ENCODE results near the gene MAVS. TPM values are rescaled to one million over a fixed set of nuclear protein-coding genes. Genes with fewer than 3 reads are reported as not detected.

Gene MAVS
- total and polyA plus RNA-seq, 2 donors (not counting 3 experiments of a cell fraction or from before 2014, with no cell fraction given): 18.8 to 40.7 TPM

DNA sequence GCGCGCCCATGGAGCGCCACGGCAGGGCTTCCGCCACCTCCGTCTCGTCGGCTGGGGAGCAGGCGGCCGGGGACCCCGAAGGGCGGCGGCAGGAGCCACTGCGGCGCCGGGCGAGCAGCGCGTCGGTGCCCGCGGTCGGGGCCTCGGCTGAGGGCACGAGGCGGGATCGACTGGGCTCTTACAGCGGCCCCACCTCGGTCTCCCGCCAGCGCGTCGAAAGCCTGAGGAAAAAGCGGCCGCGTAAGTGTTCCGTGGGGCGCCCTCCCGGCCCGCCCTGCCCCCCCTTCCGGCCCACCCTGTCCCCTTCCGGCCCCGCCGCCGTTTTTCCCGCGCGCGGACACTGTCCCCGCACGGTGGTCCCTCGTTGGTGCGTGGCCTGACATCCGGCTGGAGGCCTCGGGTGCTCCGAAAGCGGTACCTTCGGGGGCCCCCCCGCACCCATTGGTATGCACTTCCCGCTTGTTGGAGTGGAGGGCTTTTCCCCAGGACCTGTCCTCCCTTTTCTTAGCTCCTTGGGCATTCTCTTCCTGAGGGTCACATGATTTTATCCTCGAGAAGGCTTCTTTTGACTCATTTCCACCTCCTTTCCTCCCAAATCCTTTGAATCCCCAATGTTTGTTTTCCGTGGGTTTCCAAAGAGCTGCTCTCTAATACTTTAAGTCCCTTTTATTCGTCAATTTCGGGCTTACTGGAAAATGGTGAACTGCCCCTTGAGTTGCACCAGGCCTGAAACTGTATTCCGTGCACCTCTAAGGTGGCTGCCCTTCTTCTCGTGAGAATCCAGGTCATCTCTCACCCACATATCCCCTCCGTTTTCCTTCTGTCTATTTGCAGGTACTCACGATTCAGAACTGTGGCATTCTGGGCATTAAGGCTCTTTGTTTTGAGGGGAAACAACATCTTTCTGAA is 43.1 kb downstream of the MAVS start:
- H3K9me3 ChIP-seq (replicated peaks; ENCODE audit: control insufficient read depth, insufficient read depth, low read length): no peaks in the 10 kb centered on the region
- H2AFZ ChIP-seq (ENCODE audit: low read depth, low read length): no peak overlapping the region
- peaks cover 66% of the 10 kb centered on the region for H3K79me2 ChIP-seq (ENCODE audit: control insufficient read depth, insufficient read depth, low read length)
- no peaks in the 10 kb centered on the region for H3K9me1 ChIP-seq (replicated peaks; ENCODE audit: control insufficient read depth, extremely low read depth, insufficient read depth, low read length)
- TF ChIP-seq FOS (IDR thresholded peaks at IDR 0.05; ENCODE audit: borderline replicate concordance, insufficient read depth, low read length): peak; percentile 34
- TF ChIP-seq, protein P1, sequence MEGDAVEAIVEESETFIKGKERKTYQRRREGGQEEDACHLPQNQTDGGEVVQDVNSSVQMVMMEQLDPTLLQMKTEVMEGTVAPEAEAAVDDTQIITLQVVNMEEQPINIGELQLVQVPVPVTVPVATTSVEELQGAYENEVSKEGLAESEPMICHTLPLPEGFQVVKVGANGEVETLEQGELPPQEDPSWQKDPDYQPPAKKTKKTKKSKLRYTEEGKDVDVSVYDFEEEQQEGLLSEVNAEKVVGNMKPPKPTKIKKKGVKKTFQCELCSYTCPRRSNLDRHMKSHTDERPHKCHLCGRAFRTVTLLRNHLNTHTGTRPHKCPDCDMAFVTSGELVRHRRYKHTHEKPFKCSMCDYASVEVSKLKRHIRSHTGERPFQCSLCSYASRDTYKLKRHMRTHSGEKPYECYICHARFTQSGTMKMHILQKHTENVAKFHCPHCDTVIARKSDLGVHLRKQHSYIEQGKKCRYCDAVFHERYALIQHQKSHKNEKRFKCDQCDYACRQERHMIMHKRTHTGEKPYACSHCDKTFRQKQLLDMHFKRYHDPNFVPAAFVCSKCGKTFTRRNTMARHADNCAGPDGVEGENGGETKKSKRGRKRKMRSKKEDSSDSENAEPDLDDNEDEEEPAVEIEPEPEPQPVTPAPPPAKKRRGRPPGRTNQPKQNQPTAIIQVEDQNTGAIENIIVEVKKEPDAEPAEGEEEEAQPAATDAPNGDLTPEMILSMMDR (IDR thresholded peaks at IDR 0.05; ENCODE audit: extremely low read depth in 1 of 2, insufficient read depth in 1 of 2, low read depth in 1 of 2, low read length in 2 of 2): no peak
- TF ChIP-seq POLR2A (IDR thresholded peaks at IDR 0.05; ENCODE audit: low read depth, low read length): no peak
- no peak for TF ChIP-seq MYC (IDR thresholded peaks at IDR 0.05; ENCODE audit: low read depth, low read length)
- TF ChIP-seq EZH2 (IDR thresholded peaks at IDR 0.05; ENCODE audit: borderline replicate concordance, low read depth, low read length, severe bottlenecking): no peak
- FAIRE-seq (peak; percentile 40), DNase-seq (ENCODE audit: low read depth, low spot score) (peak; percentile 53)
- H3K4me3 ChIP-seq (replicated peaks in 1 of 3; ENCODE audit: insufficient read depth in 1 of 3, low read depth in 1 of 3, low read length in 3 of 3): peak overlapping the region; percentile 87 to 100 (median 99)
- H3K27me3 ChIP-seq (ENCODE audit: control insufficient read depth in 2 of 2, insufficient read depth in 2 of 2, low read length in 2 of 2): no peaks in the 10 kb centered on the region
- peak overlapping the region; percentile 99 for H3K4me2 ChIP-seq (ENCODE audit: insufficient read depth, low read length)
- POLR2A ChIA-PET: interaction anchor here (0.7 kb wide), 1 partner anchor 10 kb away, joined by 7 read pairs; no protein-coding TSS in a partner anchor
- peak overlapping the region; percentile 93 for H3K27ac ChIP-seq (ENCODE audit: insufficient read depth, low read depth, low read length)
- intact Hi-C loops (cut with micrococcal nuclease) (loop anchor here (1.0 to 2.0 kb wide), 4 partner anchors 41 to 196 kb away; partner anchors contain the start of genes AP5S1 and RNF24), dilution Hi-C loops (cut with MboI; ENCODE audit: extremely low pct_ligation_motif_present, low sequenced_read_pairs) (no loop called here)
- peak overlapping the region; percentile 98 for H3K9ac ChIP-seq (replicated peaks; ENCODE audit: extremely low read depth, insufficient read depth, low read length)
- peaks cover 41% of the 10 kb centered on the region for H3K4me1 ChIP-seq (ENCODE audit: control insufficient read depth, extremely low read depth, insufficient read depth, low read length)
- H4K20me1 ChIP-seq (replicated peaks; ENCODE audit: control insufficient read depth, extremely low read depth, insufficient read depth, low read length): peaks cover 18% of the 10 kb centered on the region
- BruUV-seq (replicated peaks): no TSS peak
- CTCF ChIA-PET: interaction anchor here (0.9 to 2.5 kb wide), 4 partner anchors 39 to 195 kb away, joined by 3 to 20 read pairs (median 8); no protein-coding TSS in a partner anchor
- H3K36me3 ChIP-seq (ENCODE audit: control insufficient read depth in 2 of 2, extremely low read depth in 1 of 2, insufficient read depth in 2 of 2, low read length in 2 of 2): peaks cover 0 to 2% of the 10 kb centered on the region in 2 experiments
